Fibroblast of lung (primary cell): ENCODE measurements around the gene GNPTG.

Experiments
- EZH2 ChIP-seq: IDR thresholded peaks from 2 replicates; pipeline ENCODE4 v1.5.1; 2012; ENCODE audit warnings: low read length, control low read depth, mild to moderate bottlenecking; ENCODE audit errors: missing control alignments
- TF ChIP-seq, protein P1 (sequence below), 2 donors: IDR thresholded peaks in 1 of 2; conservative IDR thresholded peaks in 1 of 2; 1 replicate in 1 of 2; 2 replicates in 1 of 2; pipeline ENCODE4 v1.5.1; 2011 to 2012; ENCODE audit warnings: low read length in 2 of 2, control low read depth in 1 of 2, inconsistent platforms in 1 of 2, low read depth in 1 of 2, mild to moderate bottlenecking in 1 of 2

DNA sequence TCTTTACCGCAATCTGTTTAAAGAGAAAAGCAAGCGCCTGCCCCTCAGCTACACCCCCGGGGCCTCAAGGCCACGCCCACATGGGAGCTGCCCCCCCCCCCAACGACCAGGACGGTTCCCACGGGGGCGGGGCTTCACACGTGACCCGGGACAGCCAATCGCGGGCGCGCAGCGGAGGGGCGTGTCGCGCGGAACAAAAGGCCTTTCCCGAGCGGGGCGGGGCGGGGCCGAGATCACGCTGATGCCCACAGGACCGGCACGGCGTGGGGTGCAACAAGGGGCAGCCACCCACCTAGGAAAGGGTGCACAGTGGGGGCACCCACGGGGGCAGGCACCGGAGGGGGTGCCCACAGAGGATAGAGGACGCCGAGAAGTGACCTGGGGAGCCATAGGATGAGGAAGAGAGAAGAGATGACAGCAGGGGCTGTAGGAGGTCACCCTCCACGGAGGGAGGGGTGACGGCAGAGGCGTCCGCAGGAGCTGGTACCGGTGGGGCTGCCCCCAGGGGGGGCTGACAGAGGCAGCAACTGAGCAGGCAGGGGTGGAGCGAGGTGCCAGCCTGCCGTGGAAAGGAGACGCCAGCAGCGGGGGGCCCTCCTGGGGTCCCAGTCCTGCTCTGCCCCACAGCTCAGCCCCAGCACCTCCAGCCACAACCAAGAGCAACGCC, 56.6 kb downstream of the GNPTG start:
- TF ChIP-seq, protein P1, sequence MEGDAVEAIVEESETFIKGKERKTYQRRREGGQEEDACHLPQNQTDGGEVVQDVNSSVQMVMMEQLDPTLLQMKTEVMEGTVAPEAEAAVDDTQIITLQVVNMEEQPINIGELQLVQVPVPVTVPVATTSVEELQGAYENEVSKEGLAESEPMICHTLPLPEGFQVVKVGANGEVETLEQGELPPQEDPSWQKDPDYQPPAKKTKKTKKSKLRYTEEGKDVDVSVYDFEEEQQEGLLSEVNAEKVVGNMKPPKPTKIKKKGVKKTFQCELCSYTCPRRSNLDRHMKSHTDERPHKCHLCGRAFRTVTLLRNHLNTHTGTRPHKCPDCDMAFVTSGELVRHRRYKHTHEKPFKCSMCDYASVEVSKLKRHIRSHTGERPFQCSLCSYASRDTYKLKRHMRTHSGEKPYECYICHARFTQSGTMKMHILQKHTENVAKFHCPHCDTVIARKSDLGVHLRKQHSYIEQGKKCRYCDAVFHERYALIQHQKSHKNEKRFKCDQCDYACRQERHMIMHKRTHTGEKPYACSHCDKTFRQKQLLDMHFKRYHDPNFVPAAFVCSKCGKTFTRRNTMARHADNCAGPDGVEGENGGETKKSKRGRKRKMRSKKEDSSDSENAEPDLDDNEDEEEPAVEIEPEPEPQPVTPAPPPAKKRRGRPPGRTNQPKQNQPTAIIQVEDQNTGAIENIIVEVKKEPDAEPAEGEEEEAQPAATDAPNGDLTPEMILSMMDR (conservative IDR thresholded peaks at IDR 0.05 in 1 of 2, IDR thresholded peaks at IDR 0.05 in 1 of 2; ENCODE audit: low read depth in 1 of 2, low read length in 2 of 2) = no peak
- TF ChIP-seq EZH2 = no peak
